ENCODE data around the gene GATB. TPM values are rescaled to one million over a fixed set of nuclear protein-coding genes. Genes with fewer than 3 reads are reported as not detected.

GATB gene
- total RNA-seq, 1 experiment from 2014 or later = 21.2 TPM

- Histone ChIP-seq H3K27ac (ENCODE audit: insufficient read length, low read depth, low read length) (no peak overlapping the region), H4K8ac (replicated peaks; ENCODE audit: insufficient read length, low read depth, low read length) (no peak overlapping the region), H3K18ac (ENCODE audit: insufficient read length, low read depth, low read length) (no peak overlapping the region), H3K79me1 (ENCODE audit: insufficient read depth, low read depth, low read length, poor library complexity, severe bottlenecking) (no peaks in the 10 kb centered on the region), H3K4me2 (ENCODE audit: insufficient read depth, insufficient read length, low read length) (no peak overlapping the region), H4K91ac (ENCODE audit: insufficient read length, low read depth, low read length) (no peak overlapping the region), H2BK12ac (ENCODE audit: insufficient read length, low read depth, low read length) (no peak overlapping the region), H2BK20ac (ENCODE audit: low read depth, low read length, poor library complexity, severe bottlenecking) (no peak overlapping the region), H3K4ac (ENCODE audit: low read depth, low read length) (no peak overlapping the region), H3K9me3 (ENCODE audit: control insufficient read depth, low read depth, low read length) (no peaks in the 10 kb centered on the region), H3K23me2 (ENCODE audit: insufficient read length, low read depth, low read length, poor library complexity, severe bottlenecking) (no peaks in the 10 kb centered on the region), H3T11ph (ENCODE audit: low read length) (no peak overlapping the region), H3K23ac (ENCODE audit: insufficient read length, low read depth, low read length) (no peak overlapping the region), H3K27me3 (ENCODE audit: insufficient read depth, low read length) (no peaks in the 10 kb centered on the region), H2BK5ac (ENCODE audit: insufficient read length, low read length) (no peak overlapping the region), H3K56ac (ENCODE audit: insufficient read length, low read depth, low read length) (no peak overlapping the region), H3K4me1 (ENCODE audit: insufficient read depth, low read length) (no peaks in the 10 kb centered on the region), H4K5ac (ENCODE audit: insufficient read length, low read depth, low read length) (no peak overlapping the region), H3K9ac (ENCODE audit: extremely low read depth, insufficient read length, low read length) (no peak overlapping the region), H2BK15ac (ENCODE audit: low read depth, low read length) (no peak overlapping the region), H3K14ac (ENCODE audit: insufficient read depth, low read length) (no peak overlapping the region), H2BK120ac (ENCODE audit: low read depth, low read length, poor library complexity, severe bottlenecking) (no peak overlapping the region), H2AFZ (ENCODE audit: low read length) (no peak overlapping the region), H3K79me2 (ENCODE audit: insufficient read depth, low read length) (no peaks in the 10 kb centered on the region), H2AK5ac (ENCODE audit: insufficient read length, low read length) (no peak overlapping the region), H4K20me1 (ENCODE audit: control insufficient read depth, insufficient read depth, insufficient read length) (no peaks in the 10 kb centered on the region)
- Mint-ChIP-seq H3K27me3 (ENCODE audit: low read depth) (no peaks in the 10 kb centered on the region), H3K4me3 (no peak overlapping the region), H3K9me3 (no peaks in the 10 kb centered on the region), H3K36me3 (ENCODE audit: insufficient read depth in 1 of 3, low read depth in 3 of 3) (no peaks in the 10 kb centered on the region; a peak in 2 of 7 replicates), H3K27ac (peak overlapping the region in 2 of 3 experiments; percentile 53 to 56; a peak in 3 of 7 replicates), H3K4me1 (peaks cover 17 to 24% of the 10 kb centered on the region in 2 experiments)
- no peak for DNase-seq
- TF ChIP-seq CTCF (conservative IDR thresholded peaks at IDR 0.05) = no peak
- WGBS (ENCODE audit: extremely low coverage, insufficient read length, low lambda C conversion rate) = no CpG with 5 or more reads among the region's 2 CpGs
Observed at GRCh38 chr4:151641167-151641566, 119.6 kb downstream of the GATB start.

Data from H9 (cell line).